ENCODE results near the gene CNN2.

DNA sequence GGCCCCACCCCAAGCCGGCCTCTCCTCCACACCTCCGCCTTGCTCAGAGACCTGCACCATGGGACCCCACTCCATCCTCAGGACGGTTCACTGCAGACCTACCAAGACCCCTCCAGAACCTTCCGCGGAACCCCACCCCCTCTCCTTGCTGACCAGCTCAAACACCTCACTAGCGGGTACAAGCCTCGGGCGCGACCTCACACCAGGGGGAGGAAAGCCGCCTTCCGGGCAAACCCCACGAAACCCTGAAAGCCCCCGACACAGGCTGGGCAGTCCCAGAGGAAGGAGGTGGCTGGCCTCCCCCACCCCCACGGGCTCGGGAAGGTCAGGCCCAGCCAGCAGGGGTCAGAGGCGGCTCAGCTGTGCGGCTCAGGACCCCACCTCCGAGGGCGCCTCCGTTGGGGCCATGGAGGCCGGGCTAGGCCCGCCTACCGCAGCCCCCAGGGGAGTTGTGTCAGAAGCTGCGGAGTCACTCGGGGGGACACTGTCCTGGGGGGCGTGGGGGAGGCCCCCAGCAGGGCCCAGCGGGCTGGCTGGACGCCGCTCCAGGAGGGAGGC, 16.3 kb upstream of the CNN2 start:
- TF ChIP-seq, protein P1, sequence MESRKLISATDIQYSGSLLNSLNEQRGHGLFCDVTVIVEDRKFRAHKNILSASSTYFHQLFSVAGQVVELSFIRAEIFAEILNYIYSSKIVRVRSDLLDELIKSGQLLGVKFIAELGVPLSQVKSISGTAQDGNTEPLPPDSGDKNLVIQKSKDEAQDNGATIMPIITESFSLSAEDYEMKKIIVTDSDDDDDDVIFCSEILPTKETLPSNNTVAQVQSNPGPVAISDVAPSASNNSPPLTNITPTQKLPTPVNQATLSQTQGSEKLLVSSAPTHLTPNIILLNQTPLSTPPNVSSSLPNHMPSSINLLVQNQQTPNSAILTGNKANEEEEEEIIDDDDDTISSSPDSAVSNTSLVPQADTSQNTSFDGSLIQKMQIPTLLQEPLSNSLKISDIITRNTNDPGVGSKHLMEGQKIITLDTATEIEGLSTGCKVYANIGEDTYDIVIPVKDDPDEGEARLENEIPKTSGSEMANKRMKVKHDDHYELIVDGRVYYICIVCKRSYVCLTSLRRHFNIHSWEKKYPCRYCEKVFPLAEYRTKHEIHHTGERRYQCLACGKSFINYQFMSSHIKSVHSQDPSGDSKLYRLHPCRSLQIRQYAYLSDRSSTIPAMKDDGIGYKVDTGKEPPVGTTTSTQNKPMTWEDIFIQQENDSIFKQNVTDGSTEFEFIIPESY (IDR thresholded peaks at IDR 0.05), result no peak
- TF ChIP-seq, protein P2, sequence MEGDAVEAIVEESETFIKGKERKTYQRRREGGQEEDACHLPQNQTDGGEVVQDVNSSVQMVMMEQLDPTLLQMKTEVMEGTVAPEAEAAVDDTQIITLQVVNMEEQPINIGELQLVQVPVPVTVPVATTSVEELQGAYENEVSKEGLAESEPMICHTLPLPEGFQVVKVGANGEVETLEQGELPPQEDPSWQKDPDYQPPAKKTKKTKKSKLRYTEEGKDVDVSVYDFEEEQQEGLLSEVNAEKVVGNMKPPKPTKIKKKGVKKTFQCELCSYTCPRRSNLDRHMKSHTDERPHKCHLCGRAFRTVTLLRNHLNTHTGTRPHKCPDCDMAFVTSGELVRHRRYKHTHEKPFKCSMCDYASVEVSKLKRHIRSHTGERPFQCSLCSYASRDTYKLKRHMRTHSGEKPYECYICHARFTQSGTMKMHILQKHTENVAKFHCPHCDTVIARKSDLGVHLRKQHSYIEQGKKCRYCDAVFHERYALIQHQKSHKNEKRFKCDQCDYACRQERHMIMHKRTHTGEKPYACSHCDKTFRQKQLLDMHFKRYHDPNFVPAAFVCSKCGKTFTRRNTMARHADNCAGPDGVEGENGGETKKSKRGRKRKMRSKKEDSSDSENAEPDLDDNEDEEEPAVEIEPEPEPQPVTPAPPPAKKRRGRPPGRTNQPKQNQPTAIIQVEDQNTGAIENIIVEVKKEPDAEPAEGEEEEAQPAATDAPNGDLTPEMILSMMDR (IDR thresholded peaks at IDR 0.05; ENCODE audit: low read depth, low read length, missing input control), result no peak
- TF ChIP-seq, protein P3, sequence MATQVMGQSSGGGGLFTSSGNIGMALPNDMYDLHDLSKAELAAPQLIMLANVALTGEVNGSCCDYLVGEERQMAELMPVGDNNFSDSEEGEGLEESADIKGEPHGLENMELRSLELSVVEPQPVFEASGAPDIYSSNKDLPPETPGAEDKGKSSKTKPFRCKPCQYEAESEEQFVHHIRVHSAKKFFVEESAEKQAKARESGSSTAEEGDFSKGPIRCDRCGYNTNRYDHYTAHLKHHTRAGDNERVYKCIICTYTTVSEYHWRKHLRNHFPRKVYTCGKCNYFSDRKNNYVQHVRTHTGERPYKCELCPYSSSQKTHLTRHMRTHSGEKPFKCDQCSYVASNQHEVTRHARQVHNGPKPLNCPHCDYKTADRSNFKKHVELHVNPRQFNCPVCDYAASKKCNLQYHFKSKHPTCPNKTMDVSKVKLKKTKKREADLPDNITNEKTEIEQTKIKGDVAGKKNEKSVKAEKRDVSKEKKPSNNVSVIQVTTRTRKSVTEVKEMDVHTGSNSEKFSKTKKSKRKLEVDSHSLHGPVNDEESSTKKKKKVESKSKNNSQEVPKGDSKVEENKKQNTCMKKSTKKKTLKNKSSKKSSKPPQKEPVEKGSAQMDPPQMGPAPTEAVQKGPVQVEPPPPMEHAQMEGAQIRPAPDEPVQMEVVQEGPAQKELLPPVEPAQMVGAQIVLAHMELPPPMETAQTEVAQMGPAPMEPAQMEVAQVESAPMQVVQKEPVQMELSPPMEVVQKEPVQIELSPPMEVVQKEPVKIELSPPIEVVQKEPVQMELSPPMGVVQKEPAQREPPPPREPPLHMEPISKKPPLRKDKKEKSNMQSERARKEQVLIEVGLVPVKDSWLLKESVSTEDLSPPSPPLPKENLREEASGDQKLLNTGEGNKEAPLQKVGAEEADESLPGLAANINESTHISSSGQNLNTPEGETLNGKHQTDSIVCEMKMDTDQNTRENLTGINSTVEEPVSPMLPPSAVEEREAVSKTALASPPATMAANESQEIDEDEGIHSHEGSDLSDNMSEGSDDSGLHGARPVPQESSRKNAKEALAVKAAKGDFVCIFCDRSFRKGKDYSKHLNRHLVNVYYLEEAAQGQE (IDR thresholded peaks at IDR 0.05), result no peak
- no peak for TF ChIP-seq HNF4A (conservative IDR thresholded peaks at IDR 0.05)
- TF ChIP-seq YY1 (IDR thresholded peaks at IDR 0.05), result no peak
- TF ChIP-seq GABPA (IDR thresholded peaks at IDR 0.05 in 1 of 2, conservative IDR thresholded peaks at IDR 0.05 in 1 of 2), result no peak
- TF ChIP-seq JUND (IDR thresholded peaks at IDR 0.05), result no peak
- TF ChIP-seq SP1 (IDR thresholded peaks at IDR 0.05), result no peak
- no peak for TF ChIP-seq EGR1 (IDR thresholded peaks at IDR 0.05; ENCODE audit: low read depth in 2 of 2)
- no peak for TF ChIP-seq TAF1 (conservative IDR thresholded peaks at IDR 0.05)
- TF ChIP-seq, protein P4, sequence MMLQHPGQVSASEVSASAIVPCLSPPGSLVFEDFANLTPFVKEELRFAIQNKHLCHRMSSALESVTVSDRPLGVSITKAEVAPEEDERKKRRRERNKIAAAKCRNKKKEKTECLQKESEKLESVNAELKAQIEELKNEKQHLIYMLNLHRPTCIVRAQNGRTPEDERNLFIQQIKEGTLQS (IDR thresholded peaks at IDR 0.05), result no peak
- no peak for TF ChIP-seq RAD21 (IDR thresholded peaks at IDR 0.05)
- no peak for TF ChIP-seq RXRA (IDR thresholded peaks at IDR 0.05)
- TF ChIP-seq FOXA1 (IDR thresholded peaks at IDR 0.05), result no peak

Data from liver (tissue), 3 donors.